ENCODE measurements around the gene SDHB. TPM values are rescaled to one million over a fixed set of nuclear protein-coding genes. Genes with fewer than 3 reads are reported as not detected.

Gene SDHB
- total RNA-seq, 1 donor from 2014 or later: 79.3 TPM

DNA sequence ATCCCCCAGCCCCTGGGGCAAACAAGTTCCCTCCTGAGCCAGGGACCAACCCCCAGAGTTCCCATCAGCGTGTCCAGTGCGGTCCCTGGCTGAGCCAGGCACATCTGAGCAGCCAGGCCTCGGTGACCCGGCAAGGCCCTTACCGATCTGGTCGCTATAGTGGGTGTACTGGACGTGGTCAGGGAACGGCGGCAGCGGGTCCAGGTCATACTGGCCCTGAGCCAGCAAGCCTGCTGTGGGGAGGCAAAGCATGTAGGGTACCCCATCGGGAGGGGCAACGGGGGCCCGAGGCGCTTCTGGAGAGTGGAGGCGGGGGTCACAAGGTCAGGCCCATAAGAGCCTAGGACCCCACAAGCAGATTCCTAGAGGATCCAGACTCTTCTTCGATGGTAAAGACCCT lies 76.9 kb downstream of the SDHB start:
- ATAC-seq (no peak), DNase-seq (no peak)
- intact Hi-C loops (cut with DNase I): no loop called here
- H3K27me3 ChIP-seq: no peaks in the 10 kb centered on the region
- TF ChIP-seq, protein P1, sequence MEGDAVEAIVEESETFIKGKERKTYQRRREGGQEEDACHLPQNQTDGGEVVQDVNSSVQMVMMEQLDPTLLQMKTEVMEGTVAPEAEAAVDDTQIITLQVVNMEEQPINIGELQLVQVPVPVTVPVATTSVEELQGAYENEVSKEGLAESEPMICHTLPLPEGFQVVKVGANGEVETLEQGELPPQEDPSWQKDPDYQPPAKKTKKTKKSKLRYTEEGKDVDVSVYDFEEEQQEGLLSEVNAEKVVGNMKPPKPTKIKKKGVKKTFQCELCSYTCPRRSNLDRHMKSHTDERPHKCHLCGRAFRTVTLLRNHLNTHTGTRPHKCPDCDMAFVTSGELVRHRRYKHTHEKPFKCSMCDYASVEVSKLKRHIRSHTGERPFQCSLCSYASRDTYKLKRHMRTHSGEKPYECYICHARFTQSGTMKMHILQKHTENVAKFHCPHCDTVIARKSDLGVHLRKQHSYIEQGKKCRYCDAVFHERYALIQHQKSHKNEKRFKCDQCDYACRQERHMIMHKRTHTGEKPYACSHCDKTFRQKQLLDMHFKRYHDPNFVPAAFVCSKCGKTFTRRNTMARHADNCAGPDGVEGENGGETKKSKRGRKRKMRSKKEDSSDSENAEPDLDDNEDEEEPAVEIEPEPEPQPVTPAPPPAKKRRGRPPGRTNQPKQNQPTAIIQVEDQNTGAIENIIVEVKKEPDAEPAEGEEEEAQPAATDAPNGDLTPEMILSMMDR (IDR thresholded peaks at IDR 0.05): no peak
- H3K4me1 ChIP-seq: no peaks in the 10 kb centered on the region
- H3K36me3 ChIP-seq: no peaks in the 10 kb centered on the region
- H3K9me3 ChIP-seq: no peaks in the 10 kb centered on the region
- H3K27ac ChIP-seq: no peak overlapping the region
- H3K4me3 ChIP-seq: no peak overlapping the region

- intact Hi-C loops (cut with DNase I): no loop called here
- TF ChIP-seq, protein P1 (IDR thresholded peaks at IDR 0.05): no peak
- H3K36me3 ChIP-seq: no peaks in the 10 kb centered on the region
- no peak for ATAC-seq
- DNase-seq: no peak
- no peaks in the 10 kb centered on the region for H3K9me3 ChIP-seq
- H3K27ac ChIP-seq: no peak overlapping the region
- H3K4me1 ChIP-seq: no peaks in the 10 kb centered on the region
- no peak overlapping the region for H3K4me3 ChIP-seq
- H3K27me3 ChIP-seq: no peaks in the 10 kb centered on the region
These were observed 78.0 kb downstream of the SDHB start for GRCh38 chr1:16975838-16976237.

DNA sequence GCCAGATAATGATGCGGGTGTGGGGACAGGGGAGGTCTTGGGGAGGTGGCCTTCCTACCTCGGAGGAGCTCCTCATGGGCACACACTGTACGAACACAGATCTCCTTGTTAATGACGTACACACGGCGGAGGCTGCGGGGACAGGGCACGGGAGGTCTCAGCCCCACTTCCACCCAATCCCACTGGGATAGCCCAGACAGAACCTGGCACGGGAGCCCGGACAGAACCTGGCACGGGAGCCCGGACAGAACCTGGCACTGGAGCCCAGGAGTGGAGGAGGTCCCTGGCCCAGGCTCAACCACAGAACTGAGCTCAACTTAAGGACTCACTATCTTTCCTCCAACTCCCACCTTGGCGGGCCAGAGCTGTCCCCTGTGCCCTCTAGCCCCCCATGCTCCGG lies 78.6 kb downstream of the SDHB start:
- no peaks in the 10 kb centered on the region for H3K9me3 ChIP-seq
- H3K36me3 ChIP-seq: no peaks in the 10 kb centered on the region
- TF ChIP-seq, protein P1 (IDR thresholded peaks at IDR 0.05): no peak
- no peak overlapping the region for H3K4me3 ChIP-seq
- no peaks in the 10 kb centered on the region for H3K27me3 ChIP-seq
- DNase-seq (no peak), ATAC-seq (no peak)
- intact Hi-C loops (cut with DNase I): no loop called here
- H3K27ac ChIP-seq: no peak overlapping the region
- no peaks in the 10 kb centered on the region for H3K4me1 ChIP-seq

DNA sequence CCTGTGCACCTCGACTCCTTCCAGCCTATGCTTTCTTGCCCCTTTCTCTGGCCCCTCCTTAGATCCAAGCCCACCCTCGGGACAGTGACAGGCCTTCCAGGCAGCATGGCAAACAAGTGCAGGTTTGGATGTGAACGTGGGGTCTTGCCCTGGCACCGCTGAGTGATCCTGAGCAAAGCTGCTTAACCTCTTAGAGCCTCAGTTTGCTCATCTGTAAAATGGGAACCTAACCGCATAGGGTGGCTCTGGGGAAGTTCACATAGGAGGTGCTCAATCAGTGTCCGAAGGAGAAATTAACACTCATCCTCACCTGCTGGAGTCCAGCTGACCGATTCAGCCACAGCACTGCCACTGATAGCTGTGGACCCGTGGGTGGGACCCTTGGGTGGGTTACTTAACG lies 80.6 kb downstream of the SDHB start:
- intact Hi-C loops (cut with DNase I): no loop called here
- no peak overlapping the region for H3K27ac ChIP-seq
- H3K4me1 ChIP-seq: no peaks in the 10 kb centered on the region
- H3K9me3 ChIP-seq: no peaks in the 10 kb centered on the region
- ATAC-seq: no peak
- H3K4me3 ChIP-seq: no peak overlapping the region
- no peak for DNase-seq
- peaks cover 4% of the 10 kb centered on the region for H3K36me3 ChIP-seq
- H3K27me3 ChIP-seq: no peaks in the 10 kb centered on the region
- TF ChIP-seq, protein P1 (IDR thresholded peaks at IDR 0.05): no peak

GRCh38 chr1:16972189-16972895 lies 81.5 kb downstream of the SDHB start:
- H3K27ac ChIP-seq: no peak overlapping the region
- H3K36me3 ChIP-seq: peaks cover 5% of the 10 kb centered on the region
- intact Hi-C loops (cut with DNase I): no loop called here
- no peak overlapping the region for H3K4me3 ChIP-seq
- DNase-seq (no peak), ATAC-seq (no peak)
- TF ChIP-seq, protein P1 (IDR thresholded peaks at IDR 0.05): no peak
- H3K9me3 ChIP-seq: no peaks in the 10 kb centered on the region
- peaks cover 4% of the 10 kb centered on the region for H3K4me1 ChIP-seq
- H3K27me3 ChIP-seq: no peaks in the 10 kb centered on the region
